Measurements from ENCODE around the gene ADAMTS3.

DNA sequence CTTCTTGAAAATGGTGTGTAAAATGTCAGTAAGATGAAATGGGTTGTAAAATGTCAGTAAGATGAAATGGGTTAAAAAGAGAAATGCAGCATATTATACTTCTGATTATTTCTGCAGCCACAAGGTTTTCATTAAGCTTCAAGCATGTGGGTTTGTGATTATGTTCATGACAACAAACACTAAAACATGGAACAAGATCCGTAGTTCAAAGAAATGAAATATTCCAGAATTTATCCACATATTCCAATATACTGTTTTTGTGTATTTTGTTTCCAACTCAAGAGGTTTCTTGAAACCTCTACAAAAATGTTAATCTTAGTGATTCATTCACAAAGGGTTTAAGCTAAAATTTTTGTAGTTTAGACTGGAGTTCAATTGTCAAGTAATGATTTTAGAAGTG is 84.0 kb downstream of the ADAMTS3 start:
- TF ChIP-seq PBX3 (IDR thresholded peaks at IDR 0.05): no peak
- no peak for TF ChIP-seq TP53 (CRISPR knock-in tag; IDR thresholded peaks at IDR 0.05)
- TF ChIP-seq REST (IDR thresholded peaks at IDR 0.05): no peak
- no peak for TF ChIP-seq EHMT2 (IDR thresholded peaks at IDR 0.05; ENCODE audit: low read depth)
